Measurements from ENCODE around the gene TMX1. TPM values are rescaled to one million over a fixed set of nuclear protein-coding genes. Genes with fewer than 3 reads are reported as not detected.

TMX1 gene
- total and polyA plus RNA-seq, 2 of the 8 experiments (the other 6 are each of a cell fraction or from before 2014, with no cell fraction given), result 26.6 to 84.0 TPM

GRCh38 chr14:51242545-51243490 is 2.8 kb downstream of the TMX1 start (continued):
- TF ChIP-seq CHD7 (IDR thresholded peaks at IDR 0.05; ENCODE audit: insufficient replicate concordance, low read length) (peak; percentile 67), BACH1 (IDR thresholded peaks at IDR 0.05; ENCODE audit: low read length) (no peak), SP4 (IDR thresholded peaks at IDR 0.05; ENCODE audit: low read length) (no peak)

Data from H1 (cell line).